Hepatocyte (in vitro differentiated cells): ENCODE measurements around the gene SERTAD1. TPM values are rescaled to one million over a fixed set of nuclear protein-coding genes. Genes with fewer than 3 reads are reported as not detected.

Source experiments
- DNase-seq: peaks from one replicate; pipeline ENCODE4 v3.0.0-alpha.2; 2016; ENCODE audit warnings: low spot score
- H2AFZ ChIP-seq: fragments of 200-600 bp; sonication (generic); 2 replicates; pipeline ENCODE4 v1.6.0; 2016; ENCODE audit warnings: antibody characterized with exemption, mild to moderate bottlenecking
- H3K27ac ChIP-seq: fragments of 200-600 bp; sonication (generic); 2 replicates; pipeline ENCODE4 v1.5.1; 2016; ENCODE audit warnings: mild to moderate bottlenecking
- H3K27me3 ChIP-seq: fragments of 200-600 bp; sonication (generic); 2 replicates; pipeline ENCODE4 v1.6.1; 2016
- H3K36me3 ChIP-seq: fragments of 200-600 bp; sonication (generic); replicated peaks from 2 replicates; pipeline ENCODE4 v1.5.1; 2016; ENCODE audit warnings: low read depth; ENCODE audit not compliant: insufficient read depth
- H3K4me1 ChIP-seq: fragments of 200-600 bp; sonication (generic); 2 replicates; pipeline ENCODE4 v1.5.1; 2016; ENCODE audit warnings: mild to moderate bottlenecking, moderate library complexity; ENCODE audit not compliant: insufficient read depth
- H3K4me2 ChIP-seq: fragments of 200-600 bp; sonication (generic); 2 replicates; pipeline ENCODE4 v1.6.0; 2016
- H3K4me3 ChIP-seq: fragments of 200-600 bp; sonication (generic); 2 replicates; pipeline ENCODE4 v1.5.1; 2016; ENCODE audit warnings: mild to moderate bottlenecking
- H3K79me2 ChIP-seq: fragments of 200-600 bp; sonication (generic); 2 replicates; pipeline ENCODE4 v1.6.0; 2017; ENCODE audit warnings: mild to moderate bottlenecking
- H3K9me2 ChIP-seq: fragments of 200-600 bp; sonication (generic); replicated peaks from 2 replicates; pipeline ENCODE4 v1.6.0; 2017; ENCODE audit warnings: mild to moderate bottlenecking; ENCODE audit not compliant: insufficient read depth
- H3K9me3 ChIP-seq: fragments of 200-600 bp; sonication (generic); 2 replicates; pipeline ENCODE4 v1.5.1; 2016; ENCODE audit warnings: low read depth, mild to moderate bottlenecking
- H4K20me1 ChIP-seq: fragments of 200-600 bp; sonication (generic); 2 replicates; pipeline ENCODE4 v1.6.0; 2016; ENCODE audit warnings: mild to moderate bottlenecking; ENCODE audit not compliant: insufficient read depth, poor library complexity, severe bottlenecking
- EZH2 ChIP-seq: fragments of 200-600 bp; sonication (generic); IDR thresholded peaks from 2 replicates; pipeline ENCODE4 v1.6.1; 2016; ENCODE audit warnings: antibody characterized with exemption, mild to moderate bottlenecking, borderline replicate concordance
- EZH2phosphoT487 ChIP-seq: fragments of 200-600 bp; sonication (generic); IDR thresholded peaks from one replicate; pipeline ENCODE4 v1.6.1; 2018; ENCODE audit warnings: antibody characterized with exemption, mild to moderate bottlenecking, low read depth, moderate library complexity; ENCODE audit not compliant: unreplicated experiment, severe bottlenecking
- WGBS: methylation state at CpG from one replicate; pipeline ENCODE4 v1.1.6; 2016; ENCODE audit warnings: low lambda C conversion rate; ENCODE audit errors: missing lambda C conversion rate; 5-methylcytosine and 5-hydroxymethylcytosine counted together
- polyA plus RNA-seq: library from polyadenylated mRNA; unstranded; fragments of >200 nt; fragmentation: Nextera tagmentation; extraction: Ambion mirVana; gene quantifications from 2 replicates; pipeline ENCODE4 v1.2.1, GENCODE V29; 2016
- total RNA-seq: library from RNA; depleted of rRNA; stranded (reverse); fragments of >200 nt; gene quantifications from 2 replicates; pipeline ENCODE4 v1.2.3, GENCODE V29; 2014
- TF ChIP-seq, protein P1 (sequence below): fragments of 200-600 bp; sonication (generic); IDR thresholded peaks from 2 replicates; pipeline ENCODE4 v1.5.1; 2016; ENCODE audit warnings: antibody characterized with exemption, mild to moderate bottlenecking; ENCODE audit not compliant: poor library complexity

SERTAD1 gene
- total and polyA plus RNA-seq, 2 experiments from 2014 or later: 17.1 to 17.9 TPM

DNA sequence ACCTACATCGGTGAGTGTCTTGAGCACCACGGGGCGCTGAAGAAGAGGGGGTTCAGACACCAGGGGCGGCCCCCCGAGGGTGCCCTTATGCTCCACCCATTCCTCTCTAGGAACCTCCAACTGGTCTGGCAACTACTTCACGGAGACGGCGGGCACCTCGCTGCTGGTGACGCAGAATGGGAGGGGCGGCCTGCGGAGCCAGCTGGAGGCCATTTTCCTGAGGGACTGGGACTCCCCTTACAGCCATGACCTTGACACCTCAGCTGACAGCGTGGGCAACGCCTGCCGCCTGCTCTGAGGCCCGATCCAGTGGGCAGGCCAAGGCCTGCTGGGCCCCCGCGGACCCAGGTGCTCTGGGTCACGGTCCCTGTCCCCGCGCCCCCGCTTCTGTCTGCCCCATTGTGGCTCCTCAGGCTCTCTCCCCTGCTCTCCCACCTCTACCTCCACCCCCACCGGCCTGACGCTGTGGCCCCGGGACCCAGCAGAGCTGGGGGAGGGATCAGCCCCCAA lies 47.9 kb downstream of the SERTAD1 start:
- Histone ChIP-seq H3K9me3 (no peaks in the 10 kb centered on the region), H3K36me3 (no peaks in the 10 kb centered on the region), H2AFZ (no peak overlapping the region), H3K27me3 (no peaks in the 10 kb centered on the region), H4K20me1 (no peaks in the 10 kb centered on the region), H3K27ac (no peak overlapping the region), H3K4me2 (no peak overlapping the region), H3K4me1 (no peaks in the 10 kb centered on the region), H3K79me2 (no peaks in the 10 kb centered on the region), H3K9me2 (no peaks in the 10 kb centered on the region), H3K4me3 (no peak overlapping the region)
- 96% methylated on average over 24 of the region's 25 CpGs for WGBS
- TF ChIP-seq EZH2 (no peak), EZH2phosphoT487 (no peak)
- TF ChIP-seq, protein P1, sequence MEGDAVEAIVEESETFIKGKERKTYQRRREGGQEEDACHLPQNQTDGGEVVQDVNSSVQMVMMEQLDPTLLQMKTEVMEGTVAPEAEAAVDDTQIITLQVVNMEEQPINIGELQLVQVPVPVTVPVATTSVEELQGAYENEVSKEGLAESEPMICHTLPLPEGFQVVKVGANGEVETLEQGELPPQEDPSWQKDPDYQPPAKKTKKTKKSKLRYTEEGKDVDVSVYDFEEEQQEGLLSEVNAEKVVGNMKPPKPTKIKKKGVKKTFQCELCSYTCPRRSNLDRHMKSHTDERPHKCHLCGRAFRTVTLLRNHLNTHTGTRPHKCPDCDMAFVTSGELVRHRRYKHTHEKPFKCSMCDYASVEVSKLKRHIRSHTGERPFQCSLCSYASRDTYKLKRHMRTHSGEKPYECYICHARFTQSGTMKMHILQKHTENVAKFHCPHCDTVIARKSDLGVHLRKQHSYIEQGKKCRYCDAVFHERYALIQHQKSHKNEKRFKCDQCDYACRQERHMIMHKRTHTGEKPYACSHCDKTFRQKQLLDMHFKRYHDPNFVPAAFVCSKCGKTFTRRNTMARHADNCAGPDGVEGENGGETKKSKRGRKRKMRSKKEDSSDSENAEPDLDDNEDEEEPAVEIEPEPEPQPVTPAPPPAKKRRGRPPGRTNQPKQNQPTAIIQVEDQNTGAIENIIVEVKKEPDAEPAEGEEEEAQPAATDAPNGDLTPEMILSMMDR: no peak
- no peak for DNase-seq

DNA sequence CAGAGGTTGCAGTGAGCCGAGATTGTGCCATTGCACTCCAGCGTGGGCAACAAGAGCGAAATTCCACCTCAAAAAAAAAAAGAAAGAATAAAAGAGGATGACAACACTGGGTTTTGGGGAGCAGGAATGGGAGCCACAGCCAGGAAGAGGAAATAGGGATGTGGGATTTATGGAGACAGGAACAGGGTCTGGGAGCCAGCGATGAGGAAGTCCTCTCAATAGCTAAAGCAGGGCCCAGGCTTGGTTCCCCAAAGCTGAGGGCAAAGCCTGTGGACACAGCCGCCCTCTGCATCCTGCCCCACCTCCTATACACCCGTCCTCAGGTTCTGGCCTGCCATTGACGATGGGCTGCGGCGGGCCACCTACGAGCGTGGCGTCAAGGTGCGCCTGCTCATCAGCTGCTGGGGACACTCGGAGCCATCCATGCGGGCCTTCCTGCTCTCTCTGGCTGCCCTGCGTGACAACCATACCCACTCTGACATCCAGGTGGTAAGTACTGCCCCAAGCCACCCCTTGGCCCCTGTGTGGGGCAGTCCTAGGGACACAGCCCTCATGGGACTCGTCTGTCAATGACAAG lies 49.4 kb downstream of the SERTAD1 start:
- Histone ChIP-seq H4K20me1 (no peaks in the 10 kb centered on the region), H2AFZ (no peak overlapping the region), H3K27ac (no peak overlapping the region), H3K9me3 (no peaks in the 10 kb centered on the region), H3K36me3 (no peaks in the 10 kb centered on the region), H3K27me3 (no peaks in the 10 kb centered on the region), H3K9me2 (no peaks in the 10 kb centered on the region), H3K4me3 (no peak overlapping the region), H3K79me2 (no peaks in the 10 kb centered on the region), H3K4me1 (no peaks in the 10 kb centered on the region), H3K4me2 (no peak overlapping the region)
- TF ChIP-seq EZH2phosphoT487: no peak
- TF ChIP-seq, protein P1: no peak
- DNase-seq: no peak
- WGBS: 98% methylated on average over 17 of the region's 17 CpGs

DNA sequence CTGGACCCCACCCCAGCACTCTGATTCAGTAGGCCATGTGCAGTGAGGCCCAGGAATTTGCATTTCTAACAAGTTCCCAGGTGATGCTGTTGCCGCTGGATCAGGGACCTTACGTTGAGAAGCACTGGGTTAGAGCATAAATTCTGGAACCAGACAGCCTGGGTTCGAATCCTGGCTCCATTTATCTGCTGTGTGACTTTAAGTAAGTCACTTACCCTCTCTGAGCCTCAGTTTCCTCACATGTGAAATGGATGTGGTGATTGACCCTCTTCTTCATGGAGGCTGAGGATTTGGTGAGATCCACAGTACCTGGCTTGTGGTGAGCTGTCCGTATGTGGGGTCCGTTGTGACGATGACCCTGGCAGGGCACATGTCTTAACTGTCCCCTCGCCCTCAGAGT lies 51.7 kb downstream of the SERTAD1 start:
- Histone ChIP-seq H3K27me3 (no peaks in the 10 kb centered on the region), H4K20me1 (no peaks in the 10 kb centered on the region), H3K4me2 (no peak overlapping the region), H3K4me1 (no peaks in the 10 kb centered on the region), H3K79me2 (no peaks in the 10 kb centered on the region), H3K9me3 (no peaks in the 10 kb centered on the region), H3K9me2 (no peaks in the 10 kb centered on the region), H3K27ac (no peak overlapping the region), H3K4me3 (no peak overlapping the region), H2AFZ (no peak overlapping the region), H3K36me3 (no peaks in the 10 kb centered on the region)
- 92% methylated on average over 7 of the region's 7 CpGs for WGBS
- TF ChIP-seq EZH2phosphoT487 (no peak), EZH2 (no peak)
- TF ChIP-seq, protein P1: no peak
- DNase-seq: no peak
